IMR-90 (cell line): ENCODE results near the gene S1PR5. TPM values are rescaled to one million over a fixed set of nuclear protein-coding genes. Genes with fewer than 3 reads are reported as not detected.

ENCODE experiments used
- ATAC-seq: fragments of 200-7000 bp; cut with Tn5 transposase; 2 replicates; pipeline ENCODE4 v1.9.1; 2020; ENCODE audit warnings: low read depth, mild to moderate bottlenecking, moderate library complexity
- BruUV-seq: library from RNA; stranded (reverse); fragments of 400-500 nt; replicated peaks from 2 replicates; lab custom pipeline; 2021; lab: Mats Ljungman, UMichigan
- CTCF ChIA-PET: fragments of 300-600 bp; formaldehyde crosslinking; extraction: SDS; loops from one replicate; lab custom pipeline; 2021; ENCODE audit warnings: antibody characterized with exemption; lab: Yijun Ruan, JAX
- POLR2A ChIA-PET: fragments of 300-600 bp; sonication (Branson Sonifier 250); formaldehyde crosslinking; loops from one replicate; lab custom pipeline; 2022; ENCODE audit warnings: antibody characterized with exemption; ENCODE audit not compliant: unreplicated experiment; lab: Charles Lee
- DNase-seq: peaks from one replicate; pipeline ENCODE4 v3.0.0; 2013
- H2AFZ ChIP-seq: replicated peaks from 2 replicates; pipeline ENCODE3; 2013; ENCODE audit warnings: low read length, mild to moderate bottlenecking; ENCODE audit not compliant: poor library complexity
- H2AK5ac ChIP-seq: 2 replicates; pipeline ENCODE4 v1.6.1; 2013; ENCODE audit warnings: low read depth, low read length, inconsistent platforms
- H2AK9ac ChIP-seq: replicated peaks from 2 replicates; pipeline ENCODE3; 2013; ENCODE audit warnings: mild to moderate bottlenecking, low read depth, low read length, moderate library complexity; ENCODE audit not compliant: poor library complexity
- H2BK120ac ChIP-seq: 2 replicates; pipeline ENCODE4 v1.6.1; 2013; ENCODE audit warnings: low read depth, low read length, inconsistent platforms
- H2BK15ac ChIP-seq: 3 replicates; pipeline ENCODE4 v1.6.1; 2013; ENCODE audit warnings: low read depth, low read length, inconsistent platforms
- H2BK20ac ChIP-seq: 2 replicates; pipeline ENCODE4 v1.6.1; 2013; ENCODE audit warnings: low read depth, mild to moderate bottlenecking, inconsistent platforms, low read length, moderate library complexity
- H2BK5ac ChIP-seq: 2 replicates; pipeline ENCODE4 v1.6.1; 2013; ENCODE audit warnings: mild to moderate bottlenecking, low read depth, low read length, inconsistent platforms; ENCODE audit not compliant: poor library complexity, severe bottlenecking
- H3K14ac ChIP-seq: replicated peaks from 2 replicates; pipeline ENCODE4 v1.6.1; 2013; ENCODE audit warnings: low read depth, low read length, inconsistent platforms
- H3K18ac ChIP-seq: 2 replicates; pipeline ENCODE4 v1.6.1; 2013; ENCODE audit warnings: low read depth, low read length, control low read depth
- H3K23ac ChIP-seq: 2 replicates; pipeline ENCODE4 v1.6.1; 2013; ENCODE audit warnings: low read depth, low read length, inconsistent platforms
- H3K27ac ChIP-seq: 2 replicates; pipeline ENCODE4 v1.5.1; 2013; ENCODE audit warnings: mild to moderate bottlenecking, control low read depth, low read length; ENCODE audit not compliant: insufficient read depth
- H3K27me3 ChIP-seq: 2 replicates; pipeline ENCODE4 v1.6.1; 2013; ENCODE audit warnings: low read length; ENCODE audit not compliant: control insufficient read depth, insufficient read depth
- H3K36me3 ChIP-seq: 2 replicates; pipeline ENCODE4 v1.6.1; 2013; ENCODE audit warnings: low read length, mixed read lengths; ENCODE audit not compliant: control insufficient read depth, insufficient read depth
- H3K4ac ChIP-seq: 2 replicates; pipeline ENCODE4 v1.6.1; 2013; ENCODE audit warnings: low read depth, low read length, inconsistent platforms
- H3K4me1 ChIP-seq: 2 replicates; pipeline ENCODE4 v1.6.1; 2013; ENCODE audit warnings: low read length, mixed read lengths; ENCODE audit not compliant: control insufficient read depth, insufficient read depth
- H3K4me2 ChIP-seq: 2 replicates; pipeline ENCODE4 v1.6.1; 2013; ENCODE audit warnings: low read depth, mild to moderate bottlenecking, control low read depth, low read length, moderate library complexity
- H3K4me3 ChIP-seq: 2 replicates; pipeline ENCODE4 v1.5.1; 2013; ENCODE audit warnings: low read depth, mild to moderate bottlenecking, control low read depth, low read length, moderate library complexity; ENCODE audit not compliant: insufficient read depth
- H3K56ac ChIP-seq: 2 replicates; pipeline ENCODE4 v1.6.1; 2013; ENCODE audit warnings: low read length, inconsistent platforms; ENCODE audit not compliant: insufficient read depth; ENCODE audit errors: extremely low read depth
- H3K79me1 ChIP-seq, 2 experiments: 2 replicates each; pipeline ENCODE4 v1.6.1; 2013; ENCODE audit warnings: low read length in 2 of 2, inconsistent platforms in 1 of 2, low read depth in 1 of 2
- H3K9ac ChIP-seq: 2 replicates; pipeline ENCODE4 v1.6.1; 2013; ENCODE audit warnings: low read depth, low read length, control low read depth
- H3K9me1 ChIP-seq: 2 replicates; pipeline ENCODE4 v1.6.1; 2013; ENCODE audit warnings: low read length, inconsistent platforms; ENCODE audit not compliant: insufficient read depth
- H3K9me3 ChIP-seq: 2 replicates; pipeline ENCODE4 v1.6.1; 2013; ENCODE audit warnings: low read length; ENCODE audit not compliant: control insufficient read depth, insufficient read depth
- H4K20me1 ChIP-seq: 2 replicates; pipeline ENCODE4 v1.6.1; 2013; ENCODE audit warnings: low read length, inconsistent platforms; ENCODE audit not compliant: insufficient read depth
- H4K5ac ChIP-seq: 2 replicates; pipeline ENCODE4 v1.6.1; 2013; ENCODE audit warnings: mild to moderate bottlenecking, low read depth, low read length, control low read depth
- H4K8ac ChIP-seq, 2 experiments: 2 replicates each; pipeline ENCODE4 v1.6.1; 2013; ENCODE audit warnings: low read depth in 2 of 2, low read length in 2 of 2, control low read depth in 1 of 2, inconsistent platforms in 1 of 2
- H4K91ac ChIP-seq: 2 replicates; pipeline ENCODE4 v1.6.1; 2013; ENCODE audit warnings: low read depth, low read length, inconsistent platforms; ENCODE audit not compliant: insufficient read depth
- CEBPB ChIP-seq: IDR thresholded peaks from 2 replicates; pipeline ENCODE4 v1.6.1; 2012; ENCODE audit warnings: low read depth, low read length, improper control_type of control experiment
- CTCF ChIP-seq: conservative IDR thresholded peaks from 2 replicates; pipeline ENCODE4 v1.5.1; 2012; ENCODE audit warnings: mild to moderate bottlenecking, low read depth, low read length, improper control_type of control experiment
- ELK1 ChIP-seq: fragments of 150-350 bp; IDR thresholded peaks from 2 replicates; pipeline ENCODE4 v1.6.1; 2016; ENCODE audit warnings: low read depth, mild to moderate bottlenecking, low read length, moderate library complexity, borderline replicate concordance
- FOS ChIP-seq: fragments of 150-350 bp; IDR thresholded peaks from 2 replicates; pipeline ENCODE4 v1.6.1; 2016; ENCODE audit warnings: low read depth, low read length
- NFE2L2 ChIP-seq: fragments of 150-350 bp; IDR thresholded peaks from 2 replicates; pipeline ENCODE4 v1.6.1; 2016; ENCODE audit warnings: low read depth, mild to moderate bottlenecking, low read length
- RAD21 ChIP-seq: IDR thresholded peaks from 2 replicates; pipeline ENCODE4 v1.6.1; 2012; ENCODE audit warnings: low read length, improper control_type of control experiment
- RCOR1 ChIP-seq: IDR thresholded peaks from 2 replicates; pipeline ENCODE4 v1.6.1; 2012; ENCODE audit warnings: mild to moderate bottlenecking, low read length, improper control_type of control experiment; ENCODE audit not compliant: insufficient replicate concordance
- USF2 ChIP-seq: fragments of 150-350 bp; IDR thresholded peaks from 2 replicates; pipeline ENCODE4 v1.6.1; 2017; ENCODE audit warnings: mild to moderate bottlenecking, antibody characterized with exemption, low read length, low read depth
- WGBS, 2 experiments: methylation state at CpG; one replicate each; pipeline versions ENCODE4 v1.1.5 to v1.1.7; 2013; ENCODE audit warnings: missing lambda C conversion rate in 2 of 2; ENCODE audit not compliant: insufficient read length in 1 of 2; ENCODE audit errors: extremely low coverage in 2 of 2; 5-methylcytosine and 5-hydroxymethylcytosine counted together
- dilution Hi-C: fragments of 300-500 bp; cut with HindIII; formaldehyde crosslinking; loops from one replicate; pipeline ENCODE4 v1.14.3; 2018; ENCODE audit warnings: low sequenced_read_pairs; ENCODE audit not compliant: unreplicated experiment
- in situ Hi-C: fragments of 300-500 bp; cut with MboI; formaldehyde crosslinking; loops from 3 replicates; pipeline ENCODE4 v1.14.3; 2019; ENCODE audit warnings: low sequenced_read_pairs, inconsistent platforms, mixed read lengths
- intact Hi-C: fragments of 100-400 bp; cut with micrococcal nuclease; formaldehyde crosslinking; loops from 2 replicates; pipeline ENCODE4 v1.10.0; 2022
- polyA plus RNA-seq, 3 experiments: library from polyadenylated mRNA; depleted of rRNA; stranded (reverse); fragments of >200 nt; gene quantifications; 2 replicates each; pipeline ENCODE4 v1.2.3, GENCODE V29; 2012; ENCODE audit warnings: low replicate concordance in 1 of 3
- total RNA-seq: library from RNA; depleted of rRNA; stranded (reverse); fragments of >200 nt; gene quantifications from 2 replicates; pipeline ENCODE4 v1.2.3, GENCODE V29; 2012

The S1PR5 gene
- total and polyA plus RNA-seq, 2 of the 4 experiments (the other 2 are of a cell fraction) = 0.36 to 0.55 TPM

GRCh38 chr19:10473192-10473591 is 44.1 kb downstream of the S1PR5 start:
- Histone ChIP-seq H3K9me3 (no peaks in the 10 kb centered on the region), H3K14ac (no peak overlapping the region), H4K8ac (no peak overlapping the region), H4K20me1 (no peaks in the 10 kb centered on the region), H3K18ac (no peak overlapping the region), H2AK9ac (no peak overlapping the region), H3K27ac (no peak overlapping the region), H2BK120ac (no peak overlapping the region), H2BK5ac (no peak overlapping the region), H3K9me1 (no peaks in the 10 kb centered on the region), H2BK15ac (no peak overlapping the region), H2AFZ (no peak overlapping the region), H3K4me2 (no peak overlapping the region), H2AK5ac (no peak overlapping the region), H3K9ac (no peak overlapping the region), H3K4me1 (no peaks in the 10 kb centered on the region), H3K27me3 (no peaks in the 10 kb centered on the region), H3K4me3 (no peak overlapping the region), H3K4ac (no peak overlapping the region), H3K36me3 (no peaks in the 10 kb centered on the region), H3K56ac (no peak overlapping the region), H4K91ac (no peak overlapping the region), H3K23ac (no peak overlapping the region), H4K5ac (no peak overlapping the region), H2BK20ac (no peak overlapping the region), H3K79me1 (no peaks in the 10 kb centered on the region)
- ChIA-PET POLR2A (no interaction called here), CTCF (no interaction called here)
- WGBS, 2 experiments = 67% methylated on average over 1 of the region's 5 CpGs; no CpG with 5 or more reads in 1 of the 2 experiments
- intact Hi-C loops (no loop called here), in situ Hi-C loops (no loop called here), dilution Hi-C loops (no loop called here)
- ATAC-seq = no peak
- DNase-seq = no peak
- TF ChIP-seq ELK1 = no peak
- TF ChIP-seq FOS = no peak
- no peak for TF ChIP-seq RCOR1
- no peak for TF ChIP-seq RAD21
- no peak for TF ChIP-seq NFE2L2
- no peak for TF ChIP-seq USF2
- no peak for TF ChIP-seq CEBPB
- TF ChIP-seq CTCF = no peak
- no TSS peak for BruUV-seq
